ENCODE measurements around the gene PDE2A.
A peak's percentile ranks its signal among the peaks of the same experiment; 100 is the strongest.

The PDE2A gene

GRCh38 chr11:72673943-72674828 is at the start of gene PDE2A:
TSS of gene PDE2A (minus strand) at chr11:72674422. CDS start at chr11:72674207, 215 bp downstream.
- no peak for DNase-seq (ENCODE audit: low spot score)

- no peak for DNase-seq (ENCODE audit: low spot score)
Observed at GRCh38 chr11:72723508-72723907, 49.3 kb upstream of the PDE2A start.

GRCh38 chr11:72722050-72722748 is 48.0 kb upstream of the PDE2A start:
- DNase-seq (ENCODE audit: low spot score): peak; percentile 95

GRCh38 chr11:72721689-72722049 is 47.4 kb upstream of the PDE2A start:
- no peak for DNase-seq (ENCODE audit: low spot score)

- DNase-seq (ENCODE audit: low spot score): no peak
Observed at GRCh38 chr11:72721276-72721675, 47.1 kb upstream of the PDE2A start.

GRCh38 chr11:72720784-72721183 is 46.6 kb upstream of the PDE2A start:
- DNase-seq (ENCODE audit: low spot score): no peak

- no peak for DNase-seq (ENCODE audit: low spot score)
Observed at GRCh38 chr11:72720047-72720446, 45.8 kb upstream of the PDE2A start.

- DNase-seq (ENCODE audit: low spot score): no peak
Observed at GRCh38 chr11:72719551-72719950, 45.3 kb upstream of the PDE2A start.

- DNase-seq (ENCODE audit: low spot score): no peak
Observed at GRCh38 chr11:72719144-72719543, 44.9 kb upstream of the PDE2A start.

GRCh38 chr11:72718101-72718501 is 43.9 kb upstream of the PDE2A start:
- no peak for DNase-seq (ENCODE audit: low spot score)

- no peak for DNase-seq (ENCODE audit: low spot score)
Observed at GRCh38 chr11:72716788-72717435, 42.7 kb upstream of the PDE2A start.

GRCh38 chr11:72716290-72716689 is 42.1 kb upstream of the PDE2A start:
- DNase-seq (ENCODE audit: low spot score): no peak

GRCh38 chr11:72712841-72713240 is 38.6 kb upstream of the PDE2A start:
- no peak for DNase-seq (ENCODE audit: low spot score)

- no peak for DNase-seq (ENCODE audit: low spot score)
Observed at GRCh38 chr11:72712168-72712751, 38.0 kb upstream of the PDE2A start.

- DNase-seq (ENCODE audit: low spot score): no peak
Observed at GRCh38 chr11:72711141-72711540, 36.9 kb upstream of the PDE2A start.

- DNase-seq (ENCODE audit: low spot score): no peak
Observed at GRCh38 chr11:72710278-72710677, 36.1 kb upstream of the PDE2A start.

- no peak for DNase-seq (ENCODE audit: low spot score)
Observed at GRCh38 chr11:72709478-72710238, 35.4 kb upstream of the PDE2A start.

- DNase-seq (ENCODE audit: low spot score): no peak
Observed at GRCh38 chr11:72707032-72707431, 32.8 kb upstream of the PDE2A start.

- DNase-seq (ENCODE audit: low spot score): no peak
Observed at GRCh38 chr11:72706579-72706978, 32.4 kb upstream of the PDE2A start.

GRCh38 chr11:72705442-72706365 is 31.5 kb upstream of the PDE2A start:
- DNase-seq (ENCODE audit: low spot score): no peak
